KMS-11 (cell line): ENCODE measurements around the gene KCNH5.

ENCODE experiments used
- H2AFZ ChIP-seq: fragments of 200-600 bp; sonication (generic); 2 replicates; pipeline ENCODE4 v1.6.1; 2016; ENCODE audit warnings: antibody characterized with exemption, mixed run types, low read depth
- H3K27ac ChIP-seq: fragments of 200-600 bp; sonication (generic); 2 replicates; pipeline ENCODE4 v1.6.1; 2016; ENCODE audit warnings: mild to moderate bottlenecking, mixed run types
- H3K27me3 ChIP-seq: fragments of 200-600 bp; sonication (generic); 2 replicates; pipeline ENCODE4 v1.6.1; 2017; ENCODE audit warnings: mild to moderate bottlenecking, low read depth, mixed run types, moderate library complexity; ENCODE audit not compliant: insufficient read depth
- H3K36me3 ChIP-seq: fragments of 200-600 bp; sonication (generic); 2 replicates; pipeline ENCODE4 v1.6.1; 2017; ENCODE audit warnings: mild to moderate bottlenecking, mixed run types; ENCODE audit not compliant: insufficient read depth
- H3K4me1 ChIP-seq: fragments of 200-600 bp; sonication (generic); 2 replicates; pipeline ENCODE4 v1.6.1; 2016; ENCODE audit warnings: mild to moderate bottlenecking, low read depth, mixed run types; ENCODE audit not compliant: poor library complexity, severe bottlenecking
- H3K4me2 ChIP-seq: fragments of 200-600 bp; sonication (generic); 2 replicates; pipeline ENCODE4 v1.7.0; 2016; ENCODE audit warnings: mild to moderate bottlenecking, mixed run types
- H3K4me3 ChIP-seq: fragments of 200-600 bp; sonication (generic); IDR thresholded peaks from 2 replicates; pipeline ENCODE4 v1.6.1; 2017; ENCODE audit warnings: low read depth, low read length, mixed read lengths; ENCODE audit not compliant: insufficient read depth
- H3K79me2 ChIP-seq: fragments of 200-600 bp; sonication (generic); 2 replicates; pipeline ENCODE4 v1.6.1; 2016; ENCODE audit warnings: low read depth, mixed run types; ENCODE audit not compliant: insufficient read depth
- H3K9ac ChIP-seq: fragments of 200-600 bp; sonication (generic); 2 replicates; pipeline ENCODE4 v1.6.1; 2016; ENCODE audit warnings: mild to moderate bottlenecking, mixed run types
- H4K20me1 ChIP-seq: fragments of 200-600 bp; sonication (generic); 2 replicates; pipeline ENCODE4 v1.6.1; 2016; ENCODE audit warnings: mild to moderate bottlenecking, mixed run types; ENCODE audit not compliant: insufficient read depth
- CTCF ChIP-seq: fragments of 200-600 bp; sonication (generic); conservative IDR thresholded peaks from 2 replicates; pipeline ENCODE4 v1.6.1; 2017; ENCODE audit warnings: low read depth, mild to moderate bottlenecking, antibody characterized with exemption, low read length, moderate library complexity, mixed read lengths

The KCNH5 gene

GRCh38 chr14:62778852-62779251 is 266.4 kb downstream of the KCNH5 start:
- TF ChIP-seq CTCF: no peak
- no peaks in the 10 kb centered on the region for H3K79me2 ChIP-seq
- no peak overlapping the region for H3K4me2 ChIP-seq
- H2AFZ ChIP-seq: no peak overlapping the region
- no peak overlapping the region for H3K27ac ChIP-seq
- H3K27me3 ChIP-seq: no peaks in the 10 kb centered on the region
- H3K9ac ChIP-seq: no peak overlapping the region
- H3K4me1 ChIP-seq: no peaks in the 10 kb centered on the region
- no peaks in the 10 kb centered on the region for H3K36me3 ChIP-seq
- no peak overlapping the region for H3K4me3 ChIP-seq
- H4K20me1 ChIP-seq: no peaks in the 10 kb centered on the region

GRCh38 chr14:62778310-62778709 is 266.9 kb downstream of the KCNH5 start:
- H3K4me1 ChIP-seq: no peaks in the 10 kb centered on the region
- no peak overlapping the region for H2AFZ ChIP-seq
- no peak overlapping the region for H3K27ac ChIP-seq
- no peaks in the 10 kb centered on the region for H3K27me3 ChIP-seq
- no peaks in the 10 kb centered on the region for H3K79me2 ChIP-seq
- H3K4me3 ChIP-seq: no peak overlapping the region
- no peak overlapping the region for H3K9ac ChIP-seq
- TF ChIP-seq CTCF: no peak
- no peaks in the 10 kb centered on the region for H4K20me1 ChIP-seq
- H3K4me2 ChIP-seq: no peak overlapping the region
- H3K36me3 ChIP-seq: no peaks in the 10 kb centered on the region

GRCh38 chr14:62777510-62777909 is 267.7 kb downstream of the KCNH5 start:
- no peak overlapping the region for H3K4me2 ChIP-seq
- no peaks in the 10 kb centered on the region for H3K79me2 ChIP-seq
- no peaks in the 10 kb centered on the region for H4K20me1 ChIP-seq
- no peaks in the 10 kb centered on the region for H3K36me3 ChIP-seq
- H3K4me3 ChIP-seq: no peak overlapping the region
- no peak overlapping the region for H3K27ac ChIP-seq
- no peak for TF ChIP-seq CTCF
- H3K27me3 ChIP-seq: no peaks in the 10 kb centered on the region
- H3K9ac ChIP-seq: no peak overlapping the region
- H2AFZ ChIP-seq: no peak overlapping the region
- H3K4me1 ChIP-seq: no peaks in the 10 kb centered on the region

- Histone ChIP-seq H4K20me1 (no peaks in the 10 kb centered on the region), H3K79me2 (no peaks in the 10 kb centered on the region), H3K4me1 (no peaks in the 10 kb centered on the region), H3K4me3 (no peak overlapping the region), H3K27me3 (no peaks in the 10 kb centered on the region), H3K27ac (no peak overlapping the region), H3K36me3 (no peaks in the 10 kb centered on the region), H2AFZ (no peak overlapping the region), H3K4me2 (no peak overlapping the region), H3K9ac (no peak overlapping the region)
- TF ChIP-seq CTCF: no peak
Observed at GRCh38 chr14:62776300-62776699, 269.0 kb downstream of the KCNH5 start.

- no peak overlapping the region for H3K27ac ChIP-seq
- H3K36me3 ChIP-seq: no peaks in the 10 kb centered on the region
- no peaks in the 10 kb centered on the region for H3K4me1 ChIP-seq
- no peak overlapping the region for H3K4me2 ChIP-seq
- no peak overlapping the region for H3K4me3 ChIP-seq
- no peak overlapping the region for H3K9ac ChIP-seq
- H3K79me2 ChIP-seq: no peaks in the 10 kb centered on the region
- no peak for TF ChIP-seq CTCF
- no peaks in the 10 kb centered on the region for H3K27me3 ChIP-seq
- no peaks in the 10 kb centered on the region for H4K20me1 ChIP-seq
- no peak overlapping the region for H2AFZ ChIP-seq
Observed at GRCh38 chr14:62768753-62769152, 276.5 kb downstream of the KCNH5 start.
